Pancreas (tissue), 10 donors: ENCODE results near the gene CD52. TPM values are rescaled to one million over a fixed set of nuclear protein-coding genes. Genes with fewer than 3 reads are reported as not detected.

ENCODE experiments used
- ATAC-seq, 4 donors: fragments of 200-7000 bp; cut with Tn5 transposase; one replicate each; pipeline versions ENCODE4 v1.8.0 to v1.9.1; 2020; ENCODE audit warnings: mild to moderate bottlenecking in 4 of 4, moderate library complexity in 4 of 4
- DNase-seq, 6 donors: peaks; one replicate each; pipeline ENCODE4 v3.0.0-alpha.2; 2020
- FAIRE-seq: peaks from 2 replicates; lab custom pipeline; 2012; peaks lifted over from hg19 to GRCh38; lab: Jason Lieb, UNC
- H3K27ac ChIP-seq, 4 donors: fragments of 200-600 bp; sonication (generic); 1 replicate in 3 of 4; 2 replicates in 1 of 4; pipeline versions ENCODE4 v1.5.0 to v1.8.0; 2020
- H3K27me3 ChIP-seq, 4 donors: fragments of 200-600 bp; one replicate each; pipeline ENCODE4 v1.8.0; 2021
- H3K36me3 ChIP-seq, 3 donors: fragments of 200-600 bp; sonication (generic) in 1 of 3; one replicate each; pipeline versions ENCODE4 v1.5.0 to v1.8.0; 2020 to 2021
- H3K4me1 ChIP-seq, 3 donors: fragments of 200-600 bp; one replicate each; pipeline ENCODE4 v1.8.0; 2021
- H3K4me3 ChIP-seq, 4 donors: fragments of 200-600 bp; sonication (generic) in 2 of 4; one replicate each; pipeline versions ENCODE4 v1.5.0 to v1.8.0; 2020 to 2021
- H3K9me3 ChIP-seq, 4 donors: fragments of 200-600 bp; one replicate each; pipeline ENCODE4 v1.8.0; 2021
- WGBS, 2 donors: extraction: QIAGEN DNeasy Blood & Tissue Kit; methylation state at CpG; one replicate each; pipeline ENCODE4 v1.1.7; 2013; 5-methylcytosine and 5-hydroxymethylcytosine counted together
- intact Hi-C, 3 donors: fragments of 100-400 bp; cut with DNase I; formaldehyde crosslinking; loops; one replicate each; pipeline versions ENCODE4 v1.11.1 to v1.14.2; 2022
- polyA plus RNA-seq, 2 donors: library from polyadenylated mRNA; stranded (reverse); fragments of 200-250 nt; gene quantifications; one replicate each; pipeline ENCODE4 v1.2.3, GENCODE V29; 2013
- total RNA-seq, 6 donors: library from RNA; stranded (reverse); fragmentation: NEBNext Ultra II Directional in 4 of 6; extraction: Animal tissue kit (Norgen Biotek cat#: 25700) in 4 of 6; gene quantifications; one replicate each; pipeline versions ENCODE4 v1.2.1 to v1.2.4, GENCODE V29; 2021 to 2023
- TF ChIP-seq, protein P1 (sequence below), 4 donors: fragments of 200-600 bp; sonication (generic) in 3 of 4; IDR thresholded peaks; one replicate each; pipeline versions ENCODE4 v1.5.0 to v1.8.0; 2021; ENCODE audit warnings: antibody characterized with exemption in 4 of 4
- donor health status: healthy with polysubstance abuse.
- donor health status: DM: no; HTN: no; CAD: no; lungs with moderate emphysema.
- donor health status: DM: no; HTN: no; CAD: no.
- donor health status: control.
- donor health status: control.
- donor health status: Bipolar disorder and iron deficiency.
- donor health status: DM: yes; HTN: yes; CAD: no.
- donor health status: DM: no; HTN: no; CAD: no.
- donor health status: DM: no; HTN: no; CAD: no.
- donor health status: DM: yes; HTN: yes; CAD: no.

Gene CD52
- total and polyA plus RNA-seq, 8 donors = 0.98 to 13.0 (median 3.5) TPM

DNA sequence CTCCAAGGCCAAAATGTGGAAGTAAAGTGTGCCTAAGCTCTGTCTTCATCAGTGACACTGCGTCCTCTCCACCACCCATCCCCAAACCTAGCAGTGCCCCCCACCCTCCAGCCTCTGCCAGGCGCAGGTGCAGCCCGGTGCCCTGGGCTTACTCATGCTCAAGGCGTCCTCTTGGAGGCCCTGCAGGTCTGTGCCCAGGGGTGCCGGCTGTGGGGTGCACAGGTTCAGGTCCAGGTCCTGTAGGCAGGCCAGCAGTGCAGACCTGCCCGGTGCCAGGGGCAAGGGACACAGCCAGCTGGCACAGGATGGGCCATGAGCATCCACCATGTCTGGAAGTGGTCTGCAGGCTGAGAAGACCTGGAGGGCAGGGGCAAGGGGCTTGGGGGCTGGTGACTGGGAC, 49.7 kb downstream of the CD52 start:
- FAIRE-seq = no peak
- 68 to 86% methylated on average over 6 of the region's 6 CpGs for WGBS, 2 donors
- no peak for ATAC-seq
- intact Hi-C loops = no loop called here
- Histone ChIP-seq H3K9me3 (no peaks in the 10 kb centered on the region), H3K36me3 (no peaks in the 10 kb centered on the region), H3K4me3 (no peak overlapping the region), H3K27me3 (no peaks in the 10 kb centered on the region), H3K27ac (no peak overlapping the region), H3K4me1 (no peaks in the 10 kb centered on the region)
- no peak for DNase-seq
- TF ChIP-seq, protein P1, sequence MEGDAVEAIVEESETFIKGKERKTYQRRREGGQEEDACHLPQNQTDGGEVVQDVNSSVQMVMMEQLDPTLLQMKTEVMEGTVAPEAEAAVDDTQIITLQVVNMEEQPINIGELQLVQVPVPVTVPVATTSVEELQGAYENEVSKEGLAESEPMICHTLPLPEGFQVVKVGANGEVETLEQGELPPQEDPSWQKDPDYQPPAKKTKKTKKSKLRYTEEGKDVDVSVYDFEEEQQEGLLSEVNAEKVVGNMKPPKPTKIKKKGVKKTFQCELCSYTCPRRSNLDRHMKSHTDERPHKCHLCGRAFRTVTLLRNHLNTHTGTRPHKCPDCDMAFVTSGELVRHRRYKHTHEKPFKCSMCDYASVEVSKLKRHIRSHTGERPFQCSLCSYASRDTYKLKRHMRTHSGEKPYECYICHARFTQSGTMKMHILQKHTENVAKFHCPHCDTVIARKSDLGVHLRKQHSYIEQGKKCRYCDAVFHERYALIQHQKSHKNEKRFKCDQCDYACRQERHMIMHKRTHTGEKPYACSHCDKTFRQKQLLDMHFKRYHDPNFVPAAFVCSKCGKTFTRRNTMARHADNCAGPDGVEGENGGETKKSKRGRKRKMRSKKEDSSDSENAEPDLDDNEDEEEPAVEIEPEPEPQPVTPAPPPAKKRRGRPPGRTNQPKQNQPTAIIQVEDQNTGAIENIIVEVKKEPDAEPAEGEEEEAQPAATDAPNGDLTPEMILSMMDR (IDR thresholded peaks at IDR 0.05) = no peak

DNA sequence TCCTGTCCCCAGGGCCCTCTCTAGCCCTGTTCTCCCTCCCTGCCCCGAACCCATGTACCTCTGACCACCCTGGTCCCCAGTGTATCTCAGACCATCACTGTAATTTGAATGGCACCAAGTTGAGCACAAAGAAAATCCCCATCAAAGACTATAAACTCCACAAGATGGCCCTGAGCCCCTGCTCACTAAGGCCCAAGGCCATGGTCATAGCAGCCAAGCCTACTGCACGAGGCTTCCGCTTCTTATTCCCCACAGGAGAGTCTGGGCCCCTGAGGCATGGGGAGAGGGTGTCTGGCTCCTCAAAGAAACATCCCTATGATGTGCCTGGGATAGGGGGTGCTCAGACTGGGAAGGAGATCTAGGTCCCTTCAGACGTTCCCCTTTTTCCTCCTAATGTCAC, 50.2 kb downstream of the CD52 start:
- intact Hi-C loops = no loop called here
- Histone ChIP-seq H3K36me3 (no peaks in the 10 kb centered on the region), H3K9me3 (no peaks in the 10 kb centered on the region), H3K4me3 (no peak overlapping the region), H3K27ac (no peak overlapping the region), H3K27me3 (no peaks in the 10 kb centered on the region), H3K4me1 (no peaks in the 10 kb centered on the region)
- WGBS, 2 donors = 72 to 78% methylated on average over 4 of the region's 4 CpGs
- no peak for FAIRE-seq
- no peak for DNase-seq
- TF ChIP-seq, protein P1 (IDR thresholded peaks at IDR 0.05) = no peak
- ATAC-seq = no peak

DNA sequence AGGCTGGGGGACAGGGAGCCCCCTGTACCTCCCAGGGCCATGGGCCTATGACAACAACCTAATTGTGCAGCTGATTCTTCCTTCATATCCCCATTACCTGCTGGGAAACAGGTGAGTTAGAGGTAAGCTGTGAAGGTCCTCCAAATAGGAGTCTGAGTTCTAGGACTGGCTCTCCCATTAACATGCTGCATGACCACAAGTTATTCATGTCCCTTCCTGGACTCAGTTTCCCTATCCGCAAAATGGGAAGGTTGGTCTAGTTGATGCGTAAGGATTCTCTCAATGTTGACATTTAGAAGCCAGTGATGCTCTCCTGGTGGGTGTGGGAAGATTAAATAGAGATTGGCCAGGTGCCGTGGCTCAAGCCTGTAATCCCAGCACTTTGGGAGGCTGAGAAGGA, 50.7 kb downstream of the CD52 start:
- no peaks in the 10 kb centered on the region for H3K4me1 ChIP-seq
- H3K27me3 ChIP-seq = no peaks in the 10 kb centered on the region
- no peak for ATAC-seq
- no peak for FAIRE-seq
- H3K4me3 ChIP-seq = no peak overlapping the region
- H3K27ac ChIP-seq = no peak overlapping the region
- no peak for DNase-seq
- WGBS, 2 donors = 92 to 95% methylated on average over 3 of the region's 3 CpGs
- TF ChIP-seq, protein P1 (IDR thresholded peaks at IDR 0.05) = no peak
- no peaks in the 10 kb centered on the region for H3K36me3 ChIP-seq
- intact Hi-C loops = no loop called here
- H3K9me3 ChIP-seq = no peaks in the 10 kb centered on the region

Other genes starting within 250 kb of the CD52 start
- gene PDIK1L, start 206.1 kb upstream of the CD52 start, total RNA-seq = 10 to 100 TPM in 1 of 6 donors, 1 to 10 TPM in 5; 5.9 to 12.1 (median 6.6) TPM
- 1 to 10 TPM; 1.7 to 3.6 TPM for gene PDIK1L, start 206.1 kb upstream of the CD52 start, polyA plus RNA-seq
- 1 to 10 TPM in 4 of 6 donors, under 1 TPM in 2; 0.79 to 1.7 (median 1.1) TPM for gene FAM110D, start 158.9 kb upstream of the CD52 start, total RNA-seq
- 1 to 10 TPM; 2.6 to 3.5 TPM for gene FAM110D, start 158.9 kb upstream of the CD52 start, polyA plus RNA-seq
- gene C1orf232, start 149.0 kb upstream of the CD52 start, total RNA-seq = not detected
- gene C1orf232, start 149.0 kb upstream of the CD52 start, polyA plus RNA-seq = not detected
- gene ZNF593, start 148.1 kb upstream of the CD52 start, total RNA-seq = 10 to 100 TPM; 18.4 to 36.7 (median 22.1) TPM
- gene ZNF593, start 148.1 kb upstream of the CD52 start, polyA plus RNA-seq = 10 to 100 TPM; 69.9 to 80.7 TPM
- not detected for gene ZNF593OS, start 146.1 kb upstream of the CD52 start, total RNA-seq
- under 1 TPM; 0.35 to 0.68 TPM for gene ZNF593OS, start 146.1 kb upstream of the CD52 start, polyA plus RNA-seq
- gene CNKSR1, start 140.5 kb upstream of the CD52 start, total RNA-seq = 10 to 100 TPM; 11.3 to 20.8 (median 14.9) TPM
- 10 to 100 TPM; 46.8 to 48.5 TPM for gene CNKSR1, start 140.5 kb upstream of the CD52 start, polyA plus RNA-seq
- gene CATSPER4, start 127.4 kb upstream of the CD52 start, total RNA-seq = not detected
- under 1 TPM in 1 of 2 donors, not detected in 1; 0.09 TPM for gene CATSPER4, start 127.4 kb upstream of the CD52 start, polyA plus RNA-seq
- 1 to 10 TPM; 2.7 to 6.6 (median 3.7) TPM for gene CEP85, start 83.8 kb upstream of the CD52 start, total RNA-seq
- 1 to 10 TPM; 2.9 to 5.6 TPM for gene CEP85, start 83.8 kb upstream of the CD52 start, polyA plus RNA-seq
- 10 to 100 TPM; 29.1 to 84.2 (median 48.8) TPM for gene SH3BGRL3, start 37.9 kb upstream of the CD52 start, total RNA-seq
- gene SH3BGRL3, start 37.9 kb upstream of the CD52 start, polyA plus RNA-seq = 100 to 1,000 TPM in 1 of 2 donors, 10 to 100 TPM in 1; 61.0 to 109 TPM
- 10 to 100 TPM in 4 of 6 donors, 1 to 10 TPM in 2; 8.7 to 15.9 (median 11.5) TPM for gene UBXN11, start 11.3 kb upstream of the CD52 start, total RNA-seq
- 10 to 100 TPM; 44.0 to 61.6 TPM for gene UBXN11, start 11.3 kb upstream of the CD52 start, polyA plus RNA-seq
- gene CRYBG2, start 36.2 kb downstream of the CD52 start, total RNA-seq = 1 to 10 TPM in 1 of 6 donors, under 1 TPM in 5; 0.12 to 1.3 (median 0.38) TPM
- 1 to 10 TPM in 1 of 2 donors, under 1 TPM in 1; 0.73 to 2.0 TPM for gene CRYBG2, start 36.2 kb downstream of the CD52 start, polyA plus RNA-seq
- under 1 TPM in 3 of 6 donors, not detected in 3; 0.12 to 0.47 (median 0.14) TPM for gene ZNF683, start 54.8 kb downstream of the CD52 start, total RNA-seq
- under 1 TPM in 1 of 2 donors, not detected in 1; 0.40 TPM for gene ZNF683, start 54.8 kb downstream of the CD52 start, polyA plus RNA-seq
- gene LIN28A, start 92.9 kb downstream of the CD52 start, total RNA-seq = 1 to 10 TPM in 1 of 6 donors, not detected in 5; 1.2 TPM
- not detected for gene LIN28A, start 92.9 kb downstream of the CD52 start, polyA plus RNA-seq
- 10 to 100 TPM; 15.0 to 24.5 (median 19.8) TPM for gene DHDDS, start 114.4 kb downstream of the CD52 start, total RNA-seq
- 10 to 100 TPM; 19.2 to 19.9 TPM for gene DHDDS, start 114.4 kb downstream of the CD52 start, polyA plus RNA-seq
- 100 to 1,000 TPM; 102 to 192 (median 143) TPM for gene HMGN2, start 154.5 kb downstream of the CD52 start, total RNA-seq
- 100 to 1,000 TPM; 178 to 438 TPM for gene HMGN2, start 154.5 kb downstream of the CD52 start, polyA plus RNA-seq
- gene RPS6KA1, start 211.8 kb downstream of the CD52 start, total RNA-seq = 10 to 100 TPM; 16.9 to 32.2 (median 20.0) TPM
- 10 to 100 TPM; 13.6 to 13.7 TPM for gene RPS6KA1, start 211.8 kb downstream of the CD52 start, polyA plus RNA-seq